Liver (tissue), 9 donors: ENCODE data around the gene SMC6. TPM values are rescaled to one million over a fixed set of nuclear protein-coding genes. Genes with fewer than 3 reads are reported as not detected.

ENCODE experiments used
- DNase-seq: peaks from one replicate; pipeline ENCODE4 v3.0.0-alpha.2; 2017; ENCODE audit warnings: low spot score
- H3K27ac ChIP-seq, 2 donors: one replicate each; pipeline ENCODE4 v1.7.0; 2013; ENCODE audit warnings: inconsistent platforms in 2 of 2, low read length in 2 of 2, control low read depth in 1 of 2, low read depth in 1 of 2, mild to moderate bottlenecking in 1 of 2
- H3K27me3 ChIP-seq, 4 donors: one replicate each; pipeline versions ENCODE4 v1.6.1 to v1.7.0; 2013; ENCODE audit warnings: low read length in 3 of 4, inconsistent platforms in 1 of 4, mild to moderate bottlenecking in 1 of 4, moderate library complexity in 1 of 4; ENCODE audit not compliant: control insufficient read depth in 4 of 4, insufficient read depth in 4 of 4
- H3K36me3 ChIP-seq, 4 donors: one replicate each; pipeline versions ENCODE4 v1.6.1 to v1.7.0; 2013; ENCODE audit warnings: low read length in 3 of 4, mild to moderate bottlenecking in 3 of 4, low read depth in 1 of 4, moderate library complexity in 1 of 4; ENCODE audit not compliant: control insufficient read depth in 4 of 4, insufficient read depth in 3 of 4
- H3K4me1 ChIP-seq, 4 donors: one replicate each; pipeline versions ENCODE4 v1.6.1 to v1.7.0; 2013; ENCODE audit warnings: low read length in 3 of 4, mild to moderate bottlenecking in 3 of 4, moderate library complexity in 1 of 4; ENCODE audit not compliant: control insufficient read depth in 4 of 4, insufficient read depth in 4 of 4
- H3K4me3 ChIP-seq, 3 donors: one replicate each; pipeline versions ENCODE4 v1.6.1 to v1.7.0; 2013; ENCODE audit warnings: low read length in 3 of 3, control low read depth in 1 of 3, low read depth in 1 of 3, mild to moderate bottlenecking in 1 of 3
- H3K9ac ChIP-seq, 2 donors: one replicate each; pipeline ENCODE4 v1.7.0; 2013; ENCODE audit warnings: low read length in 2 of 2, mild to moderate bottlenecking in 2 of 2, moderate library complexity in 2 of 2, control low read depth in 1 of 2, low read depth in 1 of 2
- H3K9me3 ChIP-seq, 4 donors: one replicate each; pipeline versions ENCODE4 v1.6.1 to v1.7.0; 2013; ENCODE audit warnings: low read length in 3 of 4; ENCODE audit not compliant: control insufficient read depth in 4 of 4
- EGR1 ChIP-seq, 2 donors: IDR thresholded peaks; 2 replicates each; pipeline ENCODE4 v1.6.1; 2016 to 2018; ENCODE audit warnings: antibody characterized with exemption in 2 of 2, low read depth in 2 of 2
- FOXA1 ChIP-seq: IDR thresholded peaks from 2 replicates; pipeline ENCODE4 v1.6.1; 2016; ENCODE audit warnings: antibody characterized with exemption
- FOXA2 ChIP-seq: IDR thresholded peaks from 2 replicates; pipeline ENCODE4 v1.6.1; 2016; ENCODE audit warnings: antibody characterized with exemption
- GABPA ChIP-seq, 2 donors: IDR thresholded peaks in 1 of 2; conservative IDR thresholded peaks in 1 of 2; 2 replicates each; pipeline ENCODE4 v1.6.1; 2016; ENCODE audit warnings: antibody characterized with exemption in 2 of 2, mild to moderate bottlenecking in 1 of 2, moderate library complexity in 1 of 2
- HNF4A ChIP-seq, 2 donors: conservative IDR thresholded peaks; 2 replicates each; pipeline ENCODE4 v1.6.1; 2016; ENCODE audit warnings: antibody characterized with exemption in 2 of 2, mild to moderate bottlenecking in 2 of 2
- HNF4G ChIP-seq: IDR thresholded peaks from 2 replicates; pipeline ENCODE4 v1.6.1; 2016; ENCODE audit warnings: antibody characterized with exemption
- JUND ChIP-seq, 2 donors: IDR thresholded peaks; 2 replicates each; pipeline ENCODE4 v1.6.1; 2016; ENCODE audit warnings: antibody characterized with exemption in 2 of 2
- NR2F2 ChIP-seq: IDR thresholded peaks from 2 replicates; pipeline ENCODE4 v1.6.1; 2016; ENCODE audit warnings: antibody characterized with exemption
- RAD21 ChIP-seq, 2 donors: IDR thresholded peaks; 2 replicates each; pipeline ENCODE4 v1.6.1; 2016; ENCODE audit warnings: antibody characterized with exemption in 2 of 2, mild to moderate bottlenecking in 2 of 2
- REST ChIP-seq: IDR thresholded peaks from 2 replicates; pipeline ENCODE4 v1.6.1; 2016; ENCODE audit warnings: antibody characterized with exemption, mild to moderate bottlenecking
- RXRA ChIP-seq, 2 donors: IDR thresholded peaks; 2 replicates each; pipeline ENCODE4 v1.6.1; 2017 to 2018; ENCODE audit warnings: antibody characterized with exemption in 2 of 2, mild to moderate bottlenecking in 1 of 2
- YY1 ChIP-seq: IDR thresholded peaks from 2 replicates; pipeline ENCODE4 v1.6.1; 2016; ENCODE audit warnings: antibody characterized with exemption, mild to moderate bottlenecking
- ZBTB33 ChIP-seq: IDR thresholded peaks from 2 replicates; pipeline ENCODE4 v1.6.1; 2016; ENCODE audit warnings: antibody characterized with exemption
- WGBS: extraction: QIAGEN DNeasy Blood & Tissue Kit; methylation state at CpG from one replicate; pipeline ENCODE4 v1.1.7; 2013; 5-methylcytosine and 5-hydroxymethylcytosine counted together
- polyA plus RNA-seq, 2 donors: library from polyadenylated mRNA; stranded (reverse) in 1 of 2; unstranded in 1 of 2; fragments of 200-250 nt in 1 of 2; fragments of >200 nt in 1 of 2; fragmentation: Nextera tagmentation in 1 of 2; extraction: Ambion mirVana in 1 of 2; gene quantifications; one replicate each; pipeline versions ENCODE4 v1.2.1 to v1.2.3, GENCODE V29; 2013 to 2015
- total RNA-seq, 2 donors: library from RNA; depleted of rRNA; stranded (reverse); fragments of >200 nt; gene quantifications; one replicate each; pipeline ENCODE4 v1.2.3, GENCODE V29; 2014
- TF ChIP-seq, protein P1 (sequence below): IDR thresholded peaks from 2 replicates; pipeline ENCODE4 v1.6.1; 2016; ENCODE audit warnings: antibody characterized with exemption
- TF ChIP-seq, protein P2 (sequence below): IDR thresholded peaks from 2 replicates; pipeline ENCODE4 v1.6.1; 2016; ENCODE audit warnings: antibody characterized with exemption
- TF ChIP-seq, protein P3 (sequence below): fragments of 150-350 bp; IDR thresholded peaks from 2 replicates; pipeline ENCODE4 v1.5.1; 2017; ENCODE audit warnings: improper control_type of control experiment, low read depth, low read length; ENCODE audit not compliant: missing input control
- donor health status: healthy.
- donor health status: healthy.
- donor health status: healthy.
- donor health status: healthy.
- donor health status: healthy.

Gene SMC6
- total and polyA plus RNA-seq, 4 donors: 2.6 to 22.3 (median 11.0) TPM

DNA sequence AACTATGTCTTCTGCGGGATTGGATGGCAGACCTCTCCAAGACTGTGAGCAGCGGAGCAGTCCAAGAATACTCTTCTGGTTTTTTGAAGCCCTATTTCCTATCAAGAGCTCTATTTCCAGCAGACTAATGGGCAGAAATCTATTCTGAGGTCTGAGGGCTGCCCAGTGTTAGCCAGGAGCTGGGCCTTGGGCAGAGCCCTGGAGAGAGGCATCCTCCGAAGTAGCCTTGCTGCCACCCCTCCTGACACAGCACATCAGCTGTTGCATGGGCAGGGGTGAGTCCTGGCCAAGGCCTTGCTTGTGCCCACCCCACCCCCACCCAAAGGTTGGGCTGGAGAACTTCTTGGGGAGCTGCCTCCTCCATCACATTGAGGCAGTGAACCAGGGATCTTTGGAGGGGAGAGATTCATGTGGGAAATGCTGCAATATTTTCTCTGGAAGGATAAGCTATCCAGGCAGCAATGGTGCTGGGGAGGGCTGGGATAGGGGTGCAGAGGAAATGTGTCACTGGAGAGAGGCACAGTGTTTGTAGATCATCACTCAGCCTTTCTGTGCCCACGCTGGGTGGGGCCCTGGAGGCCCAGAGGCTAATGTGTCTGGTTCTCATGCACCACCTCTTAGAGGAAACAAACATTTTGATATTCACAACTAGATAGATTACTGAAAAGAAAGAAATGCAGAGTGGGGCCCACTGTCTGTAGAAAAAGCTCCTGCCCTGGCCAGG is 108.5 kb downstream of the SMC6 start:
- Histone ChIP-seq H3K27ac (no peak overlapping the region), H3K9ac (no peak overlapping the region), H3K4me1 (no peaks in the 10 kb centered on the region), H3K27me3 (no peaks in the 10 kb centered on the region), H3K9me3 (no peaks in the 10 kb centered on the region), H3K4me3 (no peak overlapping the region), H3K36me3 (no peaks in the 10 kb centered on the region)
- WGBS: 92% methylated on average over 4 of the region's 4 CpGs
- TF ChIP-seq EGR1 (IDR thresholded peaks at IDR 0.05; ENCODE audit: low read depth in 2 of 2): no peak
- no peak for TF ChIP-seq NR2F2
- TF ChIP-seq GABPA (IDR thresholded peaks at IDR 0.05 in 1 of 2, conservative IDR thresholded peaks at IDR 0.05 in 1 of 2): no peak
- no peak for TF ChIP-seq REST
- TF ChIP-seq RAD21 (IDR thresholded peaks at IDR 0.05): no peak
- no peak for TF ChIP-seq YY1
- TF ChIP-seq, protein P1, sequence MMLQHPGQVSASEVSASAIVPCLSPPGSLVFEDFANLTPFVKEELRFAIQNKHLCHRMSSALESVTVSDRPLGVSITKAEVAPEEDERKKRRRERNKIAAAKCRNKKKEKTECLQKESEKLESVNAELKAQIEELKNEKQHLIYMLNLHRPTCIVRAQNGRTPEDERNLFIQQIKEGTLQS: no peak
- TF ChIP-seq RXRA (IDR thresholded peaks at IDR 0.05): no peak
- no peak for TF ChIP-seq FOXA1
- TF ChIP-seq, protein P2, sequence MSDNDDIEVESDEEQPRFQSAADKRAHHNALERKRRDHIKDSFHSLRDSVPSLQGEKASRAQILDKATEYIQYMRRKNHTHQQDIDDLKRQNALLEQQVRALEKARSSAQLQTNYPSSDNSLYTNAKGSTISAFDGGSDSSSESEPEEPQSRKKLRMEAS: no peak
- TF ChIP-seq, protein P3, sequence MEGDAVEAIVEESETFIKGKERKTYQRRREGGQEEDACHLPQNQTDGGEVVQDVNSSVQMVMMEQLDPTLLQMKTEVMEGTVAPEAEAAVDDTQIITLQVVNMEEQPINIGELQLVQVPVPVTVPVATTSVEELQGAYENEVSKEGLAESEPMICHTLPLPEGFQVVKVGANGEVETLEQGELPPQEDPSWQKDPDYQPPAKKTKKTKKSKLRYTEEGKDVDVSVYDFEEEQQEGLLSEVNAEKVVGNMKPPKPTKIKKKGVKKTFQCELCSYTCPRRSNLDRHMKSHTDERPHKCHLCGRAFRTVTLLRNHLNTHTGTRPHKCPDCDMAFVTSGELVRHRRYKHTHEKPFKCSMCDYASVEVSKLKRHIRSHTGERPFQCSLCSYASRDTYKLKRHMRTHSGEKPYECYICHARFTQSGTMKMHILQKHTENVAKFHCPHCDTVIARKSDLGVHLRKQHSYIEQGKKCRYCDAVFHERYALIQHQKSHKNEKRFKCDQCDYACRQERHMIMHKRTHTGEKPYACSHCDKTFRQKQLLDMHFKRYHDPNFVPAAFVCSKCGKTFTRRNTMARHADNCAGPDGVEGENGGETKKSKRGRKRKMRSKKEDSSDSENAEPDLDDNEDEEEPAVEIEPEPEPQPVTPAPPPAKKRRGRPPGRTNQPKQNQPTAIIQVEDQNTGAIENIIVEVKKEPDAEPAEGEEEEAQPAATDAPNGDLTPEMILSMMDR: no peak
- no peak for TF ChIP-seq ZBTB33
- no peak for TF ChIP-seq HNF4G
- TF ChIP-seq JUND (IDR thresholded peaks at IDR 0.05): no peak
- TF ChIP-seq FOXA2: no peak
- TF ChIP-seq HNF4A (conservative IDR thresholded peaks at IDR 0.05): no peak
- DNase-seq: no peak
